ENCODE measurements around the gene CRYBB1. TPM values are rescaled to one million over a fixed set of nuclear protein-coding genes. Genes with fewer than 3 reads are reported as not detected.
A peak's percentile ranks its signal among the peaks of the same experiment; 100 is the strongest.

CRYBB1 gene
- total and polyA plus RNA-seq, 2 experiments from 2014 or later, result 1.6 to 3.7 TPM

DNA sequence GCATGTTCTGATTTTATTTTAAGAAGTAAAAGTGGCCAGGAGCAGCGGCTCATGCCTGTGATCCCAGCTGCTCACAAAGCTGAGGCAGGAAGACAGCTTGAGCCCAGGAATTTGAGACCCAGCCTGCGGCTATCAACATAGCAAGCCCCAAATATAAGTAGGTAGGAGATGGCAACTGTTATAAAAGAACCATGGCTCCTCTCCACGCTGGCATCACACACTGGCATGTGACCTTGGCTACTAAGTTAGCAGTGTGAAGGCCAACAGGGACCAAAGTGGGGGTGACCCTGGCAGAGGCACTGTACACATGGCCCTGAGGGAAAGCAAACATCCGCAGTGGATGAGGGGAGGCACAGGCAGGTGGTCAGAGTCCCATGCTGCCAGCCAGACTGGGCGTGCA lies 60.9 kb downstream of the CRYBB1 start:
- Histone ChIP-seq H3K4me3 (no peak overlapping the region), H3F3A (replicated peaks; ENCODE audit: low read depth) (peaks cover 51% of the 10 kb centered on the region), H3K4me2 (0 out of 2 replicates have a peak overlapping the region, but pooled peaks have one; percentile 23), H3K4me1 (ENCODE audit: insufficient read depth) (peaks cover 62% of the 10 kb centered on the region), H3K27ac (ENCODE audit: low read depth) (peak overlapping the region; percentile 58; the same call in 1 of the 2 replicates), H3K27me3 (ENCODE audit: insufficient read depth) (no peaks in the 10 kb centered on the region), H3K36me3 (ENCODE audit: insufficient read depth) (no peaks in the 10 kb centered on the region), H4K20me1 (replicated peaks; ENCODE audit: insufficient read depth) (peaks cover 18% of the 10 kb centered on the region), H2AFZ (no peak overlapping the region), H3K79me2 (replicated peaks; ENCODE audit: insufficient read depth) (peaks cover 89% of the 10 kb centered on the region), H3K9me2 (ENCODE audit: insufficient read depth) (no peaks in the 10 kb centered on the region)
- ATAC-seq, result no peak
- Mint-ChIP-seq H3K4me3 (no peak overlapping the region; the same call in 2 of the 3 replicates), H3K27ac (peak overlapping the region; percentile 44; the same call in 1 of the 2 replicates), H3K36me3 (ENCODE audit: low read depth) (peaks cover 9% of the 10 kb centered on the region; the same call in 2 of the 3 replicates), H3K27me3 (ENCODE audit: insufficient read depth, low read depth, poor library complexity) (peaks cover 12% of the 10 kb centered on the region), H3K9me3 (no peaks in the 10 kb centered on the region), H3K4me1 (peaks cover 75% of the 10 kb centered on the region)
- TF ChIP-seq, protein P1, sequence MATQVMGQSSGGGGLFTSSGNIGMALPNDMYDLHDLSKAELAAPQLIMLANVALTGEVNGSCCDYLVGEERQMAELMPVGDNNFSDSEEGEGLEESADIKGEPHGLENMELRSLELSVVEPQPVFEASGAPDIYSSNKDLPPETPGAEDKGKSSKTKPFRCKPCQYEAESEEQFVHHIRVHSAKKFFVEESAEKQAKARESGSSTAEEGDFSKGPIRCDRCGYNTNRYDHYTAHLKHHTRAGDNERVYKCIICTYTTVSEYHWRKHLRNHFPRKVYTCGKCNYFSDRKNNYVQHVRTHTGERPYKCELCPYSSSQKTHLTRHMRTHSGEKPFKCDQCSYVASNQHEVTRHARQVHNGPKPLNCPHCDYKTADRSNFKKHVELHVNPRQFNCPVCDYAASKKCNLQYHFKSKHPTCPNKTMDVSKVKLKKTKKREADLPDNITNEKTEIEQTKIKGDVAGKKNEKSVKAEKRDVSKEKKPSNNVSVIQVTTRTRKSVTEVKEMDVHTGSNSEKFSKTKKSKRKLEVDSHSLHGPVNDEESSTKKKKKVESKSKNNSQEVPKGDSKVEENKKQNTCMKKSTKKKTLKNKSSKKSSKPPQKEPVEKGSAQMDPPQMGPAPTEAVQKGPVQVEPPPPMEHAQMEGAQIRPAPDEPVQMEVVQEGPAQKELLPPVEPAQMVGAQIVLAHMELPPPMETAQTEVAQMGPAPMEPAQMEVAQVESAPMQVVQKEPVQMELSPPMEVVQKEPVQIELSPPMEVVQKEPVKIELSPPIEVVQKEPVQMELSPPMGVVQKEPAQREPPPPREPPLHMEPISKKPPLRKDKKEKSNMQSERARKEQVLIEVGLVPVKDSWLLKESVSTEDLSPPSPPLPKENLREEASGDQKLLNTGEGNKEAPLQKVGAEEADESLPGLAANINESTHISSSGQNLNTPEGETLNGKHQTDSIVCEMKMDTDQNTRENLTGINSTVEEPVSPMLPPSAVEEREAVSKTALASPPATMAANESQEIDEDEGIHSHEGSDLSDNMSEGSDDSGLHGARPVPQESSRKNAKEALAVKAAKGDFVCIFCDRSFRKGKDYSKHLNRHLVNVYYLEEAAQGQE (IDR thresholded peaks at IDR 0.05; ENCODE audit: unreplicated experiment), result no peak
- no peak for TF ChIP-seq CREB1 (CRISPR knock-in tag; IDR thresholded peaks at IDR 0.05; ENCODE audit: low read depth)
- no peak for TF ChIP-seq NANOG (IDR thresholded peaks at IDR 0.05; ENCODE audit: borderline replicate concordance)
- no peak for TF ChIP-seq JUNB (IDR thresholded peaks at IDR 0.05; ENCODE audit: unreplicated experiment)
- TF ChIP-seq EZH2phosphoT487 (IDR thresholded peaks at IDR 0.05; ENCODE audit: unreplicated experiment), result no peak
- TF ChIP-seq, protein P2, sequence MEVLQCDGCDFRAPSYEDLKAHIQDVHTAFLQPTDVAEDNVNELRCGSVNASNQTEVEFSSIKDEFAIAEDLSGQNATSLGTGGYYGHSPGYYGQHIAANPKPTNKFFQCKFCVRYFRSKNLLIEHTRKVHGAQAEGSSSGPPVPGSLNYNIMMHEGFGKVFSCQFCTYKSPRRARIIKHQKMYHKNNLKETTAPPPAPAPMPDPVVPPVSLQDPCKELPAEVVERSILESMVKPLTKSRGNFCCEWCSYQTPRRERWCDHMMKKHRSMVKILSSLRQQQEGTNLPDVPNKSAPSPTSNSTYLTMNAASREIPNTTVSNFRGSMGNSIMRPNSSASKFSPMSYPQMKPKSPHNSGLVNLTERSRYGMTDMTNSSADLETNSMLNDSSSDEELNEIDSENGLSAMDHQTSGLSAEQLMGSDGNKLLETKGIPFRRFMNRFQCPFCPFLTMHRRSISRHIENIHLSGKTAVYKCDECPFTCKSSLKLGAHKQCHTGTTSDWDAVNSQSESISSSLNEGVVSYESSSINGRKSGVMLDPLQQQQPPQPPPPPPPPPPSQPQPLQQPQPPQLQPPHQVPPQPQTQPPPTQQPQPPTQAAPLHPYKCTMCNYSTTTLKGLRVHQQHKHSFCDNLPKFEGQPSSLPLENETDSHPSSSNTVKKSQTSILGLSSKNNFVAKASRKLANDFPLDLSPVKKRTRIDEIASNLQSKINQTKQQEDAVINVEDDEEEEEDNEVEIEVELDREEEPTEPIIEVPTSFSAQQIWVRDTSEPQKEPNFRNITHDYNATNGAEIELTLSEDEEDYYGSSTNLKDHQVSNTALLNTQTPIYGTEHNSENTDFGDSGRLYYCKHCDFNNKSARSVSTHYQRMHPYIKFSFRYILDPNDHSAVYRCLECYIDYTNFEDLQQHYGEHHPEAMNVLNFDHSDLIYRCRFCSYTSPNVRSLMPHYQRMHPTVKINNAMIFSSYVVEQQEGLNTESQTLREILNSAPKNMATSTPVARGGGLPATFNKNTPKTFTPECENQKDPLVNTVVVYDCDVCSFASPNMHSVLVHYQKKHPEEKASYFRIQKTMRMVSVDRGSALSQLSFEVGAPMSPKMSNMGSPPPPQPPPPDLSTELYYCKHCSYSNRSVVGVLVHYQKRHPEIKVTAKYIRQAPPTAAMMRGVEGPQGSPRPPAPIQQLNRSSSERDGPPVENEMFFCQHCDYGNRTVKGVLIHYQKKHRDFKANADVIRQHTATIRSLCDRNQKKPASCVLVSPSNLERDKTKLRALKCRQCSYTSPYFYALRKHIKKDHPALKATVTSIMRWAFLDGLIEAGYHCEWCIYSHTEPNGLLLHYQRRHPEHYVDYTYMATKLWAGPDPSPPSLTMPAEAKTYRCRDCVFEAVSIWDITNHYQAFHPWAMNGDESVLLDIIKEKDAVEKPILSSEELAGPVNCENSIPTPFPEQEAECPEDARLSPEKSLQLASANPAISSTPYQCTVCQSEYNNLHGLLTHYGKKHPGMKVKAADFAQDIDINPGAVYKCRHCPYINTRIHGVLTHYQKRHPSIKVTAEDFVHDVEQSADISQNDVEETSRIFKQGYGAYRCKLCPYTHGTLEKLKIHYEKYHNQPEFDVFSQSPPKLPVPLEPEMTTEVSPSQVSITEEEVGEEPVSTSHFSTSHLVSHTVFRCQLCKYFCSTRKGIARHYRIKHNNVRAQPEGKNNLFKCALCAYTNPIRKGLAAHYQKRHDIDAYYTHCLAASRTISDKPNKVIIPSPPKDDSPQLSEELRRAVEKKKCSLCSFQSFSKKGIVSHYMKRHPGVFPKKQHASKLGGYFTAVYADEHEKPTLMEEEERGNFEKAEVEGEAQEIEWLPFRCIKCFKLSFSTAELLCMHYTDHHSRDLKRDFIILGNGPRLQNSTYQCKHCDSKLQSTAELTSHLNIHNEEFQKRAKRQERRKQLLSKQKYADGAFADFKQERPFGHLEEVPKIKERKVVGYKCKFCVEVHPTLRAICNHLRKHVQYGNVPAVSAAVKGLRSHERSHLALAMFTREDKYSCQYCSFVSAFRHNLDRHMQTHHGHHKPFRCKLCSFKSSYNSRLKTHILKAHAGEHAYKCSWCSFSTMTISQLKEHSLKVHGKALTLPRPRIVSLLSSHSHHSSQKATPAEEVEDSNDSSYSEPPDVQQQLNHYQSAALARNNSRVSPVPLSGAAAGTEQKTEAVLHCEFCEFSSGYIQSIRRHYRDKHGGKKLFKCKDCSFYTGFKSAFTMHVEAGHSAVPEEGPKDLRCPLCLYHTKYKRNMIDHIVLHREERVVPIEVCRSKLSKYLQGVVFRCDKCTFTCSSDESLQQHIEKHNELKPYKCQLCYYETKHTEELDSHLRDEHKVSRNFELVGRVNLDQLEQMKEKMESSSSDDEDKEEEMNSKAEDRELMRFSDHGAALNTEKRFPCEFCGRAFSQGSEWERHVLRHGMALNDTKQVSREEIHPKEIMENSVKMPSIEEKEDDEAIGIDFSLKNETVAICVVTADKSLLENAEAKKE (CRISPR knock-in tag; IDR thresholded peaks at IDR 0.05), result no peak
- no peak for TF ChIP-seq ZNF114 (CRISPR knock-in tag; IDR thresholded peaks at IDR 0.05)
- TF ChIP-seq STAT1 (IDR thresholded peaks at IDR 0.05; ENCODE audit: unreplicated experiment), result no peak
- no peak for DNase-seq (ENCODE audit: low spot score)
